Chondrocyte (in vitro differentiated cells): Measurements from ENCODE around the gene OTOP2. TPM values are rescaled to one million over a fixed set of nuclear protein-coding genes. Genes with fewer than 3 reads are reported as not detected.

Experiments used
- DNase-seq: peaks from one replicate; pipeline ENCODE4 v3.0.0; 2021; ENCODE audit warnings: mixed read lengths, low spot score
- H3K27ac Mint-ChIP-seq: one replicate; pipeline ENCODE4 v1.8.0; 2021; ENCODE audit warnings: mild to moderate bottlenecking, moderate library complexity, mixed read lengths; ENCODE audit not compliant: unreplicated experiment
- H3K27me3 Mint-ChIP-seq: 2 replicates; pipeline ENCODE4 v1.8.0; 2021; ENCODE audit warnings: low read depth, mixed read lengths
- H3K36me3 Mint-ChIP-seq: 2 replicates; pipeline ENCODE4 v1.8.0; 2021; ENCODE audit warnings: low read depth, mixed read lengths
- H3K4me1 Mint-ChIP-seq: 2 replicates; pipeline ENCODE4 v1.8.0; 2021; ENCODE audit warnings: low read depth, mild to moderate bottlenecking, mixed read lengths
- H3K4me3 Mint-ChIP-seq: one replicate; pipeline ENCODE4 v1.8.0; 2021; ENCODE audit warnings: mild to moderate bottlenecking, moderate library complexity, mixed read lengths; ENCODE audit not compliant: unreplicated experiment
- H3K9me3 Mint-ChIP-seq: 2 replicates; pipeline ENCODE4 v1.8.0; 2021; ENCODE audit warnings: low read depth, mixed read lengths
- CTCF ChIP-seq: fragments of 200-600 bp; sonication (generic); IDR thresholded peaks from 2 replicates; pipeline ENCODE4 v1.5.0; 2021; ENCODE audit warnings: antibody characterized with exemption, mild to moderate bottlenecking, moderate library complexity
- total RNA-seq: library from RNA; stranded (reverse); gene quantifications from 3 replicates; pipeline ENCODE4 v1.2.1, GENCODE V29; 2021

OTOP2 gene
- total RNA-seq, 1 donor from 2014 or later = not detected

DNA sequence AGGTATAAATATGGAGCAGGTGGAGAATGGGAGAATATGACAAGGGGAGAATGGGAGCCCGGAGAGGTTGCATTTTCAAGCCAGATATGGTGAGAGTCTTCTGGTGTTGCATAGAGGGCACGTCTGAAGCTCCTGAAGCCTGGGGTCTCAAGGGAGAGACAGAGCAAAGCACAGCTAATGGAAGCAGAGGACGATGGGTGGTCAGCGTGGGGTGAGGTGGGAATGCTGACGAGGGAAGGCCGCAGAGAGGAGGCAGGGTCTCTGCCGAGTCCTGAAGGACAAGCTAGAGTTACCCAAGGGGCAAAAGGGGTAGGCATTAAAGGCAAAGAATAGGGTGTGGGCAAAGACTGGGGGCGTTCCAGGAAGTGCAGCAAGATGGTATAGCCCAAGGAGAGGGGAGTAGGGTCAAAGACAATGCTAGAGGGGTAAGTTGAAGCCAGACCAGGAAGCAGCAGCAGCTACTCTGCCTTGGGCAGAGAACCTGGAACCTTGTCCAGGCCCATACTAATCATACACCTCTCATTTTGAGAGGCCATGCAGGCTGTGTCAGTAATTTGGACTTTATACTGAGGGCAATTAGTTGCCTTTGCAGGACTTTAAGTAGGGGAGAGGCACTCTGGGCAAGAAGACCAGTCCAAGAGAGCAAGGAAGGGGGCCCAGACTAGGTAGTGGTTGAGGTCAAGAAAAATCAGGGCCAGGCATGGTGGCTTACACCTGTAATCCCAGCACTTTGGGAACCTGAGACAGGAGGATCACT, 14.3 kb downstream of the OTOP2 start:
- no peak for TF ChIP-seq CTCF
- Mint-ChIP-seq H3K4me1 (no peaks in the 10 kb centered on the region), H3K9me3 (no peaks in the 10 kb centered on the region), H3K4me3 (no peak overlapping the region), H3K36me3 (peaks cover 2% of the 10 kb centered on the region), H3K27ac (no peak overlapping the region), H3K27me3 (peaks cover 70% of the 10 kb centered on the region)
- DNase-seq = no peak

GRCh38 chr17:74939534-74939933, 15.5 kb downstream of the OTOP2 start:
- Mint-ChIP-seq H3K4me1 (no peaks in the 10 kb centered on the region), H3K4me3 (no peak overlapping the region), H3K9me3 (no peaks in the 10 kb centered on the region), H3K36me3 (peaks cover 2% of the 10 kb centered on the region), H3K27me3 (peaks cover 75% of the 10 kb centered on the region), H3K27ac (no peak overlapping the region)
- no peak for TF ChIP-seq CTCF
- no peak for DNase-seq

GRCh38 chr17:74941128-74941725, 17.2 kb downstream of the OTOP2 start:
- H3K4me3 Mint-ChIP-seq = no peak overlapping the region
- H3K9me3 Mint-ChIP-seq = no peaks in the 10 kb centered on the region
- TF ChIP-seq CTCF = no peak
- no peaks in the 10 kb centered on the region for H3K4me1 Mint-ChIP-seq
- H3K36me3 Mint-ChIP-seq = no peaks in the 10 kb centered on the region
- H3K27me3 Mint-ChIP-seq = peaks cover 78% of the 10 kb centered on the region
- no peak for DNase-seq
- no peak overlapping the region for H3K27ac Mint-ChIP-seq

- Mint-ChIP-seq H3K9me3 (no peaks in the 10 kb centered on the region), H3K27me3 (peaks cover 66% of the 10 kb centered on the region), H3K36me3 (no peaks in the 10 kb centered on the region), H3K4me3 (no peak overlapping the region), H3K27ac (no peak overlapping the region), H3K4me1 (no peaks in the 10 kb centered on the region)
- no peak for DNase-seq
- TF ChIP-seq CTCF = no peak
Measured at GRCh38 chr17:74943808-74944522, 19.9 kb downstream of the OTOP2 start.

DNA sequence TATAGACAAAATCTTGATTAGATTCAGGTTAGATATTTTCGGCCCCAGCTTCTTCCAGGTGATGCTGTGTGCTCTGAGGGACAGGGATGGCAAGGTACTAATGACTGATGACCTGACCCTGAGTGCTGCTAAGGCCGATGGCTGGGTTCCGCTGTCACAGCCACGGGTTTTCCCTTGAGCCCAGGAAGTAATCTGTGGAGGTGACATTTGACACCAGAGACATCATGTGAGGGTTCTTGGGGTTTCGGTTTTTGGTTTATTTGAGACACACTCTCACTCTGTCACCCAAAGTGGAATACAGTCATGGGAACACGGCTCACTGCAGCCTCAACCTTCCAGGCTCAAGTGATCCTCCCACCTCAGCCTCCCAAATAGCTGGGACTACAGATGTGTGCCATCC, 21.5 kb downstream of the OTOP2 start:
- Mint-ChIP-seq H3K4me1 (no peaks in the 10 kb centered on the region), H3K36me3 (no peaks in the 10 kb centered on the region), H3K4me3 (no peak overlapping the region), H3K27ac (no peak overlapping the region), H3K9me3 (no peaks in the 10 kb centered on the region), H3K27me3 (peaks cover 59% of the 10 kb centered on the region)
- TF ChIP-seq CTCF = no peak
- no peak for DNase-seq
